IMR-90 (cell line): Measurements from ENCODE around the gene RPS6KA4. TPM values are rescaled to one million over a fixed set of nuclear protein-coding genes. Genes with fewer than 3 reads are reported as not detected.

Source experiments
- BHLHE40 ChIP-seq: fragments of 150-350 bp; IDR thresholded peaks from 2 replicates; pipeline ENCODE4 v1.6.1; 2016; ENCODE audit warnings: mild to moderate bottlenecking, low read depth, low read length
- SMC3 ChIP-seq: fragments of 150-350 bp; IDR thresholded peaks from 2 replicates; pipeline ENCODE4 v1.6.1; 2016; ENCODE audit warnings: low read depth, mild to moderate bottlenecking, antibody characterized with exemption, low read length, moderate library complexity
- polyA plus RNA-seq, 3 experiments: library from polyadenylated mRNA; depleted of rRNA; stranded (reverse); fragments of >200 nt; gene quantifications; 2 replicates each; pipeline ENCODE4 v1.2.3, GENCODE V29; 2012; ENCODE audit warnings: low replicate concordance in 1 of 3
- total RNA-seq: library from RNA; depleted of rRNA; stranded (reverse); fragments of >200 nt; gene quantifications from 2 replicates; pipeline ENCODE4 v1.2.3, GENCODE V29; 2012
- TF ChIP-seq, protein P1 (sequence below): fragments of 150-350 bp; IDR thresholded peaks from 2 replicates; pipeline ENCODE4 v1.6.1; 2016; ENCODE audit warnings: low read depth, mild to moderate bottlenecking, low read length, moderate library complexity, borderline replicate concordance

The RPS6KA4 gene
- total and polyA plus RNA-seq, 2 of the 4 experiments (the other 2 are of a cell fraction): 38.8 to 52.9 TPM

DNA sequence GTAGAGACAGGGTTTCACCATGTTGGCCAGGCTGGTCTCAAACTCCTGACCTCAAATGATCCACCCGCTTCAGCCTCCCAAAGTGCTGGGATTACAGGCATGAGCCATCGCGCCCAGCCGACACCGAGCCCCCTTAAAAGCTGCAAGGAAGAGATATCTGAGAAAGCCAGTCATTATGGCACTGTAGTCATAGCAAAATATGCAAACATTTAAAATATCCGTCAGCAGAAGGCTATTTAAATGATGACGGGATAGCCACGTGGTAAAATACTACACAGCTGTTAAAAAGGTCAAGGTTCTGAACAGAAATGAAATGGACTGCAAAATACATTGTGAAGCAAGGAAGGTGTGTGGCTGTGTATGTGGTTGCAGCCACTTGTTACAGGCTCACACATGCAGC is 25.4 kb upstream of the RPS6KA4 start (continued):
- TF ChIP-seq, protein P1, sequence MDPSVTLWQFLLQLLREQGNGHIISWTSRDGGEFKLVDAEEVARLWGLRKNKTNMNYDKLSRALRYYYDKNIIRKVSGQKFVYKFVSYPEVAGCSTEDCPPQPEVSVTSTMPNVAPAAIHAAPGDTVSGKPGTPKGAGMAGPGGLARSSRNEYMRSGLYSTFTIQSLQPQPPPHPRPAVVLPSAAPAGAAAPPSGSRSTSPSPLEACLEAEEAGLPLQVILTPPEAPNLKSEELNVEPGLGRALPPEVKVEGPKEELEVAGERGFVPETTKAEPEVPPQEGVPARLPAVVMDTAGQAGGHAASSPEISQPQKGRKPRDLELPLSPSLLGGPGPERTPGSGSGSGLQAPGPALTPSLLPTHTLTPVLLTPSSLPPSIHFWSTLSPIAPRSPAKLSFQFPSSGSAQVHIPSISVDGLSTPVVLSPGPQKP: no peak
- no peak for TF ChIP-seq SMC3
- no peak for TF ChIP-seq BHLHE40
